Measurements from ENCODE around the gene KIRREL3.

The KIRREL3 gene

DNA sequence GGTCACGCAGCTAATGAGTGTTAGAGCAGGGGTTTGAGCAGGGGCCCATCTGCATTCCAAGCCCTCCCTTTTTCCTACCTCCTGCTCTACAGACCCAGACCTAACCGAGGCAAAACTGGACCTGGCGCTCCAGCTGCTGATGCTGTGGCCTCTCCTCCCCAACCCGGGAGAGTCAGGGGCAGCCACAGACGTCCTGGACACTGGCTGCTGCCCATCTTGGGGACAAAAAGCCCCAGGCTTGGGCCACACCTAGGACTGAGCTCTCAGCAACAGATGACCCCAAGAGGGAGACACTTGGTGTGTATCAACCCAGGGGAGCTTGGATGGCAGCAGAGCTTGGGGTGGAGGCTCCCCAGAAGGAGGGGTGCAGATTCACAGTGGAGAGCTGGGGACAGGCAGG lies 472.5 kb downstream of the KIRREL3 start:
- DNase-seq (ENCODE audit: low read depth) = no peak

- no peak for DNase-seq (ENCODE audit: low read depth)
These were observed 472.9 kb downstream of the KIRREL3 start for GRCh38 chr11:126527651-126528050.

GRCh38 chr11:126526471-126526870 lies 474.1 kb downstream of the KIRREL3 start:
- no peak for DNase-seq (ENCODE audit: low read depth)

- no peak for DNase-seq (ENCODE audit: low read depth)
These were observed 474.9 kb downstream of the KIRREL3 start for GRCh38 chr11:126525702-126526101.

GRCh38 chr11:126525216-126525615 lies 475.4 kb downstream of the KIRREL3 start:
- DNase-seq (ENCODE audit: low read depth) = no peak

- no peak for DNase-seq (ENCODE audit: low read depth)
These were observed 476.9 kb downstream of the KIRREL3 start for GRCh38 chr11:126523441-126524205.

DNA sequence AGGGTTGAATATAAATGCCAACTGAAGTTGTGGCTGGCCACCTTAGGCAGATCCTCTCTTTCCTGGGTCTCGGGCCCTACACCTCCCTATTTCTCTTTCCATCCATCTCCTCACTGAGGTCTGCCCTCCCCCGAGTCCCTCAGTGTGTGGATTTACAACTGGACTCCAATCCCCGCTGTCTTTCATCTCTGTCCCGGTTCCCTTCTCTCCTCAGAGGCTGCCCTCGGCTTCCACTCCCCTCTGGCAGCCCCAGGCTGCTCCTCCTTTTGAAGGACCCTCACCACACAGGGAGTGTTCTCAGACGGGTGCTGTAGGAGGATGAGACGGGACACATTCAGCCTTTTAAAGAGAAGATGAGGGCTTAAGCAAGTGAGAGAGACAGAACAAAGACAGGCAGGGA lies 478.0 kb downstream of the KIRREL3 start:
- DNase-seq (ENCODE audit: low read depth) = no peak

GRCh38 chr11:126522152-126522551 lies 478.4 kb downstream of the KIRREL3 start:
- DNase-seq (ENCODE audit: low read depth) = no peak

GRCh38 chr11:126521196-126521595 lies 479.4 kb downstream of the KIRREL3 start:
- no peak for DNase-seq (ENCODE audit: low read depth)

GRCh38 chr11:126519764-126520734 lies 480.5 kb downstream of the KIRREL3 start:
- DNase-seq (ENCODE audit: low read depth) = no peak

GRCh38 chr11:126518972-126519690 lies 481.4 kb downstream of the KIRREL3 start:
- DNase-seq (ENCODE audit: low read depth) = no peak

GRCh38 chr11:126518071-126518971 lies 482.2 kb downstream of the KIRREL3 start:
- DNase-seq (ENCODE audit: low read depth) = no peak

- DNase-seq (ENCODE audit: low read depth) = no peak
These were observed 485.1 kb downstream of the KIRREL3 start for GRCh38 chr11:126515501-126515900.

GRCh38 chr11:126514061-126514693 lies 486.4 kb downstream of the KIRREL3 start:
- DNase-seq (ENCODE audit: low read depth) = no peak

DNA sequence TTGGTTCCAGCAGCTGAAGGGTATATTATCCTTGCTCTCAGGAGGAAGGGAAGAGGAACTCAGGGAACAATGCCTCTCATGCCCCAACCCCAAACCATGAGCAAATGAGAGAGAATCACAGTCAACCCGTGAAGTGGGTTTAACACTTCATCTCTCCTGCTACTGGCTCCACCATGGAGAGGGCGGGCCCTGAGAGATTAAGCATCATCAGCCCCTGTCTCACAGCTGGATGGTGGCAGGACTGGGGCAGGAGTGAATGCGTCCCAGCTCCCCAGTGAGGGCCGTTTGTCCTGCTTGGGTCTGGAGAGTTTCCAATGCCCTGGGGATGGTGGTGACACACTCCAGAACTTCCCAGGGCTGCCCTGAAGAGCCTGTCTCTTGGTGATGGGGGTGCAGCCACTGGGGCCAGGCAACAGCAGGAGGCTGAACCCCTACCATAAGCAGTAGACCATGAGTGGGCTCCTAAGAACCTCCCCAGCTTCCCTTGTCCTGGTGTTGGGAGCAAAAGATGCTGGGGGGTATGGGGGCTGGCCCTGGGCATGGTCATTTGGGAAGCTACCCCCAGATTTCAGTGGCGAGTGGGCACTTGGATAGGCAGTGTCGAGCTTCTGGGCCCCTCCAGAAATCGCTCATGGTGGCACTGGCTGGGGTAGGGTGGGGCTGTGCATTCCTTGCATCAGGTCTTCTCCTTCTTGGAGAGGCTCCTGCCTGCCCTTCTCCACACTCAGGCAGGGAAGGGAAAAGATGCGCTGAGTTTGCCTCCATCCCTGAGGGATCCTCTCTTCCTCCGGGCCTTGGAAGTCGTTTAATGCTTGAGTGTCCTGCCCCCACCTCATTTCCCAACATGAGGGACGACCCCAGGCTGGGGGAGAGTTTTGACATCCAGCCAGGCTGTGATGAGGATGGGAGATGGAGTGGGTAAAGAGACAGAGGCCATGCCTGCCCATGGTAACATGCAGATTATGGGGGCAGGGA lies 487.5 kb downstream of the KIRREL3 start:
- no peak for DNase-seq (ENCODE audit: low read depth)

GRCh38 chr11:126512251-126512650 lies 488.3 kb downstream of the KIRREL3 start:
- DNase-seq (ENCODE audit: low read depth) = no peak

DNA sequence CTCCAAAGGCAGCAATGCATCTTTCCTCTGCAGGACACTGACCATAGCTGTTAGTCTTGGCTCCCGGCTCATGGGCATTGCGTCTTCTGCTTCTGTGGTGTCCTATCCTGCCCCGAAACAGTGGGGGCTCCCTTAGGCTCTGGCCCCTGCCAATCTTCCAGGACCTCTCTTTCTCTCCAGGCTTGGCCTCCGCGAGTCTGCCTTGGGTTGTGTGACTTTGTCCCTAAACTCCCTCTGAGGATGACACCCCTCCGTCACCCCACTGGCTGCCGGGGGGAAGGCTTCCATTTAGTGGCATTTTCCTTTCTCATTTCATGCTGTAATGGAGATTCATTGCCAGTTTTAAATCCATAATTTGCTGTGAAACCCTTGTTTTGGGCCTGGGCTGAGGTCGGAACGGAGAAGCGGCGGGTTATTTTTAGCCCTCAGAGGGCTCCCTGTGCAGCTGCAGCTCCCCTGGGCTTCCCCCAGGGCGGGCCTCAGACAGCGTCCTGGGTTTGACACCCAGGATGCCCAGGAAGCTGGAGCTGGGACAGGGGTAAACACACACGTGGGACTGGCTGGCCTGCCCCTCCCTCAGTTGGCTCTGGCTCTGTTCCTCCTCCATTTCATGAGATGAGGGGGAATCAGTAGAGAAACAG lies 489.0 kb downstream of the KIRREL3 start:
- DNase-seq (ENCODE audit: low read depth) = no peak

DNA sequence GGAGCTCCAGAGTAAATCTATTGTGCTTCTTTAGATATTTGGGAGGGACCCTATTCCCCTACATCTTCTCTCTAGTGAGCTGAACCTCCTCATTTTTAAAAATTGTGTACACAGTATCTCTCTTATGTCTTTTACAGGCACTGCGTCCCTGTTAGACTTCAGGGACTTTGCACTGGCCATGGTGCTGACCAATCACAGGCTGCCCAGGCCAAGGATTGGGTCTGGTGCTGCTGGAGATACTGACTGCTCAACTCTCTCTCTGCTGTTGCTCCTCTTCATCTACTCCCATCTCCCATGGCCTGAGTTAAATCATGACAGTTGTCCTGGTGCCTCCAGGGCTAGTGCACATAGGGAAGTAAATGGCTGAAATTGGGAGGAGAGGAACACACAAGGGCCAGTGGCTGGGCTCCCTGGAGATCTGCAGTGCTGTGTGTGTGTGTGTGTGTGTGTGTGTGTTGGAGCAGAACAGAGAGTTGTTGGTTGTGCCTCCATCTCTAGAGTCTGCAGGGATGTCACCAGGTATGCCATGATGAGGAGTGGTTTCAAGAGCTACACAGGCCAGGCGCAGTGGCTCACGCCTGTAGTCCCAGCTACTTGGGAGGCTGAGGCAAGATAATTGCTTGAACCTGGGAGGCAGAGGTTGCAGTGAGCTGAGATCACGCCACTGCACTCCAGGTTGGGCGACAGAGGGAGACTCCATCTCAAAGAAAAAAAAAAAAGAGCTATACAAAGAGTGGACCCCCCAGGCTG lies 489.8 kb downstream of the KIRREL3 start:
- no peak for DNase-seq (ENCODE audit: low read depth)

Data from activated T-cell treated with anti-CD3 and anti-CD28 coated beads for 24 hours (primary cell).